Fibroblast of pulmonary artery (primary cell): Measurements from ENCODE around the gene OR2AG2.
"Not testable (repeated sequence)": the region's sequence is repeated elsewhere in the genome, so short reads cannot be mapped to it uniquely, and the experiment has no call there.

Source experiments
- DNase-seq: peaks from one replicate; pipeline ENCODE4 v3.0.0-alpha.2; 2010; ENCODE audit warnings: low read depth
- H3K4me3 ChIP-seq: replicated peaks from 2 replicates; pipeline ENCODE4 v1.5.1; 2011; ENCODE audit warnings: low read depth, mild to moderate bottlenecking, control low read depth, low read length, moderate library complexity
- TF ChIP-seq, protein P1 (sequence below): IDR thresholded peaks from 2 replicates; pipeline ENCODE4 v1.5.1; 2011; ENCODE audit warnings: mild to moderate bottlenecking, control low read depth, low read length, inconsistent platforms; ENCODE audit errors: missing control alignments

OR2AG2 gene, protein sequence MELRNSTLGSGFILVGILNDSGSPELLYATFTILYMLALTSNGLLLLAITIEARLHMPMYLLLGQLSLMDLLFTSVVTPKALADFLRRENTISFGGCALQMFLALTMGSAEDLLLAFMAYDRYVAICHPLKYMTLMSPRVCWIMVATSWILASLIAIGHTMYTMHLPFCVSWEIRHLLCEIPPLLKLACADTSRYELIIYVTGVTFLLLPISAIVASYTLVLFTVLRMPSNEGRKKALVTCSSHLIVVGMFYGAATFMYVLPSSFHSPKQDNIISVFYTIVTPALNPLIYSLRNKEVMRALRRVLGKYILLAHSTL

DNA sequence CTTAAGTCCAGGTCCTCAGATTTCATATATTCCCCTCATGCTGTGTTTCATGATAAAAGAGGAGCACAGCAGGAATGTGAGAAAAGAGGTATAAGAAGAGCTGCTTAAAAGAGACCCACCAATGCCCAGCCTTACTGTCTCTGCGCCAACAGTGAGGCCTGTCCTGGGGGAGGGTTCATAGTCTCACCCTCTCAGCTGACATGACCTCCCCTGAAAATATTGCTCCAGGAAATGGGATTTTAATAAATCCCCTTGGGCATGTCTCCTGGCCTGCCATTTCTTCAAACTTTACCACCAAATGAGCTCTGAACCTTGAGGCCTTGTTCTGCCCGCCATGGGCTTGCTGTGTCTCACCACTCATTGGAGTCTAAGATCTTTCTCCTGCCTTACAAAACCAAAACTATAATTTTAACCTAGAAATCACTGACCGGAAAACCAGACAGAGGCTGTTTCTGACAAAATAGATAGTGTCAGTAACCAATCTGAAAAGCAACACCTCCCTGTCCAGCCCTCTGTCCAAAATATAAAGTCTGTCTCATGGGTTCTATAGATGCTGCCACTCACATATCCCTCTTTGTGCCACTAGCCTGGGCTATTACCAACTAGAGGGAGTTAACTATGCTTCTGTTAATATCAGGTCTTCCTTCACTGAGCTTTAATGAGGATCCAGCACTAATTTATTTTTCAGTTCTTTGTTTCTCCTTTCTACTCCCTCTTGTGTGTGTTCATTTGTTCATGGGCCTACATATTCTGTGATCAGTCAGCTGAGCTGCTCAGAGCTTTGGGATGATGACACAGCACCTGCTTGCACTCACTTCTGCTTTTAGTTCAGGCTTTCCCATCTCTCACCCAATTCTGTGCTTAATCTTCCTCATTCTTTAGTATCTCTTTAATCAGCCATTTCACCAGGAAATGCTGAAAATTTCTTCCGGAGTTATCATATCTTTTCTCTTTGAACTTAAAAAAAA, at the start of gene OR2AG2:
Gene OR2AG2, minus strand, starts transcription at position 51 of the 968 bp plus-strand sequence. CDS start 3,019 bp downstream, outside the sequence.
- no peak within 1 kb of the TSS for H3K4me3 ChIP-seq
- TF ChIP-seq, protein P1, sequence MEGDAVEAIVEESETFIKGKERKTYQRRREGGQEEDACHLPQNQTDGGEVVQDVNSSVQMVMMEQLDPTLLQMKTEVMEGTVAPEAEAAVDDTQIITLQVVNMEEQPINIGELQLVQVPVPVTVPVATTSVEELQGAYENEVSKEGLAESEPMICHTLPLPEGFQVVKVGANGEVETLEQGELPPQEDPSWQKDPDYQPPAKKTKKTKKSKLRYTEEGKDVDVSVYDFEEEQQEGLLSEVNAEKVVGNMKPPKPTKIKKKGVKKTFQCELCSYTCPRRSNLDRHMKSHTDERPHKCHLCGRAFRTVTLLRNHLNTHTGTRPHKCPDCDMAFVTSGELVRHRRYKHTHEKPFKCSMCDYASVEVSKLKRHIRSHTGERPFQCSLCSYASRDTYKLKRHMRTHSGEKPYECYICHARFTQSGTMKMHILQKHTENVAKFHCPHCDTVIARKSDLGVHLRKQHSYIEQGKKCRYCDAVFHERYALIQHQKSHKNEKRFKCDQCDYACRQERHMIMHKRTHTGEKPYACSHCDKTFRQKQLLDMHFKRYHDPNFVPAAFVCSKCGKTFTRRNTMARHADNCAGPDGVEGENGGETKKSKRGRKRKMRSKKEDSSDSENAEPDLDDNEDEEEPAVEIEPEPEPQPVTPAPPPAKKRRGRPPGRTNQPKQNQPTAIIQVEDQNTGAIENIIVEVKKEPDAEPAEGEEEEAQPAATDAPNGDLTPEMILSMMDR = no peak
- DNase-seq = no peak

DNA sequence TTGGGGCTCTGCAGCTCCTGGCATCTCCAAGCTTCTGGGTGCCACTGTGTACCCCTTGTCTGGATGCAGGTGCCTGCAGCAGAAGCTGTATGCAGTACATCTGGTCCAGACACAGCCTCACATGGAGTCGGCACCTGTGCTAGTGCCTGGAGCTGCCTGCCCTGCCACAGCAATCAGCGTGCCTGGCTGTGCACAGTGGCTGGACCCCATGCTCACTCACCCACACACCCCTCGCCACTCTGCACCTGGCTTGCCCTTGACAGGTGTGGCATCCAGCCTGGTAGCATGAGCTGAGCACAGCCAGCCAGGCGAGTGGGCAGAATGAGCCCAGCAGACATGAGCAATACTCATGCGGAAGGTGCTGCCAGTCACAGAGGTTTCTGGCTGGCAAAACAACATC, 47.2 kb upstream of the OR2AG2 start:
- TF ChIP-seq, protein P1 = no peak
- DNase-seq = no peak
- H3K4me3 ChIP-seq = no peak overlapping the region

DNA sequence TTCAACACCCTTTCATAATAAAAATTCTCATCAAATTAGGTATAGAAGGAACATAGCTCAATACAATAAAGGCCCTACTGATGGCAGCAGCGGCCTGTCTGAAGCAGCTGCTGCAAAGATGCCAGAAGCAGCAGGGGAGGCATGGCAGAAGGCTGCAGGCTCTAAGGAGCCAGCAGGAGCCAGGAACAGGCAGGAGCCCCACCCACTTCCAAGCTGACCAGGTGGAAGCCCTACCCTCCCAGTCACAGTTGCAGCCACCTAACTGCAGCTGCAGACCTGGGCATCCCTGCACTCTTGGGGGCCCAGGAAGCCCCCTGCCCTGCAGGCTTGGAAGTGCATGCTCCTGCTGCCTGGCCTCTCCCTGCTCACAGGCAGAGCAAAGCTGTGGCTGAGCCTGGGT, 45.9 kb upstream of the OR2AG2 start:
- TF ChIP-seq, protein P1 = no peak
- DNase-seq = no peak
- H3K4me3 ChIP-seq = no peak overlapping the region

DNA sequence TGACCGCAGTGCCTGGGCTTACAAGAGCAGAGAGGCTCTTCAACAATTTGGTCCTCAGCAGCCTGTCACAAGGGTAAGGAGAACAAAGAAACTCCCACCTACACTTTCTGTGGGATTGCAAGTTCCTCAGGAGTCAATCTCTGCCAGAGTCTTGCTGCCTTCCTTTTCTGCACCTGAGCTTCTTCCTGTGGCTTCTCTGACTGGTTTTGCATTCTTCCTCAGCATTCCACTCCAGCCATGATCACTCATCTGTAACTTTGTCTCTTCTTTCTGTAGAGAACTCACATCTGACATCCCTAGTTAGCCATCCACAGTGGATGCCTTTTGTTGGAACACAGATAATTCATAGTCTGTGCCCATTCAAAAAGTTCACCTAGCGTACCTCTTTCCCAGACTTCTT, 41.9 kb upstream of the OR2AG2 start:
- no peak overlapping the region for H3K4me3 ChIP-seq
- DNase-seq = no peak
- TF ChIP-seq, protein P1 = no peak

GRCh38 chr11:6812390-6813005, 40.7 kb upstream of the OR2AG2 start:
- peak; percentile 55 for DNase-seq
- TF ChIP-seq, protein P1 = peak; percentile 97
- no peak overlapping the region for H3K4me3 ChIP-seq

- DNase-seq, H3K4me3 ChIP-seq: not testable (repeated sequence)
Measured at GRCh38 chr11:6801075-6801474, 29.3 kb upstream of the OR2AG2 start.

GRCh38 chr11:6799402-6799801, 27.6 kb upstream of the OR2AG2 start, which contains the start of gene OR6A2:
Gene OR6A2, minus strand, starts transcription at chr11:6799689. Its CDS starts 3,981 bp downstream, at chr11:6795708.
- no peak for DNase-seq
- TF ChIP-seq, protein P1 = no peak
- H3K4me3 ChIP-seq = no peak within 1 kb of the TSS
